SU-DHL-6 (cell line): ENCODE results near the gene AP1S1.

Experiments used
- EZH2phosphoT487 ChIP-seq: fragments of 200-600 bp; sonication (generic), shearing (Covaris generic); conservative IDR thresholded peaks from 2 replicates; pipeline ENCODE4 v1.6.1; 2018; ENCODE audit warnings: mild to moderate bottlenecking, antibody characterized with exemption, low read length, moderate library complexity, mixed read lengths
- TF ChIP-seq, protein P1 (sequence below): fragments of 200-600 bp; sonication (generic); IDR thresholded peaks from one replicate; pipeline ENCODE4 v1.5.1; 2017; ENCODE audit warnings: antibody characterized with exemption, mild to moderate bottlenecking, low read length, moderate library complexity; ENCODE audit not compliant: insufficient read depth, poor library complexity, severe bottlenecking

DNA sequence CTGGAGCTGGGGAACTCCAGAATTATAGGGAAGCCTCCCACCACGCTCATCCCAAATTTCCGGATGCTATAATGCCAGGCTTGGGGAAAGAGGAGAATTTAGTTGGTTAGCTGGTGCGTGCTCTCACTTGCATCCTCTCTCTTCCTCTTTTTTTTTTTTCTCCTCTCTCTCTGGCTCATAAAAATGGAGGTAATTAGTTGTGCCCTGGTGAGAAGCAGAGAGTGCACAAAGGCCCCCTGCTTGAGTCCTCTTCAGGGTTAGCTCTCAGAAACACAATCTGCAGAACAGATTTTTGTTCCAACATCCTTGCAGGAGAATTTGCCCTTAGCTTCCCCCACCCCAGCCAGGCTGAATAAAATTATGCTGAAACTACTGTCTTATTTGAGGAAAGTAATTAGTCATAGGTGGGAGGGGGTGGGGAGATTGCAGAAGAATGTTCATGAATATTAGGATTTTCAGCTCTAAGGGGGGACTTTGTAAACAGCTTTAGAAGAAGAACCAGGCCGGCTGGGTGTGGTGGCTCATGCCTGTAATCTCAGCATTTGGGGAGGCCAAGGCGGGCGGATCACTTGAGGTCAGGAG is 19.8 kb upstream of the AP1S1 start:
- no peak for TF ChIP-seq EZH2phosphoT487
- TF ChIP-seq, protein P1, sequence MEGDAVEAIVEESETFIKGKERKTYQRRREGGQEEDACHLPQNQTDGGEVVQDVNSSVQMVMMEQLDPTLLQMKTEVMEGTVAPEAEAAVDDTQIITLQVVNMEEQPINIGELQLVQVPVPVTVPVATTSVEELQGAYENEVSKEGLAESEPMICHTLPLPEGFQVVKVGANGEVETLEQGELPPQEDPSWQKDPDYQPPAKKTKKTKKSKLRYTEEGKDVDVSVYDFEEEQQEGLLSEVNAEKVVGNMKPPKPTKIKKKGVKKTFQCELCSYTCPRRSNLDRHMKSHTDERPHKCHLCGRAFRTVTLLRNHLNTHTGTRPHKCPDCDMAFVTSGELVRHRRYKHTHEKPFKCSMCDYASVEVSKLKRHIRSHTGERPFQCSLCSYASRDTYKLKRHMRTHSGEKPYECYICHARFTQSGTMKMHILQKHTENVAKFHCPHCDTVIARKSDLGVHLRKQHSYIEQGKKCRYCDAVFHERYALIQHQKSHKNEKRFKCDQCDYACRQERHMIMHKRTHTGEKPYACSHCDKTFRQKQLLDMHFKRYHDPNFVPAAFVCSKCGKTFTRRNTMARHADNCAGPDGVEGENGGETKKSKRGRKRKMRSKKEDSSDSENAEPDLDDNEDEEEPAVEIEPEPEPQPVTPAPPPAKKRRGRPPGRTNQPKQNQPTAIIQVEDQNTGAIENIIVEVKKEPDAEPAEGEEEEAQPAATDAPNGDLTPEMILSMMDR, result no peak
